ENCODE data around the gene TMEM108.

Gene TMEM108

DNA sequence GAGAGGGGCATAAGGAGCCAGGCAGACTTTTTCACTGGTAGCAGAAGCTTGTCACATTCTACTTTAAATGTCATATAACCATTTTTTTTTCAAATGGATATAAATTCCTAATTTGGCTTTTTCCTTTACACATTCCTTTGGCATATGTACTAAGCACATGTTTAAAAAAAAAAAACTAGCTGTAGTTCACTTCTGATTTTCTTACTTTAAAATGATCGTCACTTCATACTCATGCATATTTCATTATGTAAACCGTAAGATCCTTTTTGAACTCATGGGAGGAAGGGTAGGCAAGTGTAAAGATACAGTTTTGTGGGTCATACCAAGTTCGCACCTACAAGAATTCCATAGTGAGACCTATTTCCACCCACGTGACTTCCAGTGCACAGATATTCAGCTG lies 316.5 kb downstream of the TMEM108 start:
- TF ChIP-seq GATA3 (IDR thresholded peaks at IDR 0.05; ENCODE audit: low read depth, low read length) (no peak), GATA2 (IDR thresholded peaks at IDR 0.05; ENCODE audit: low read depth, low read length) (no peak)

DNA sequence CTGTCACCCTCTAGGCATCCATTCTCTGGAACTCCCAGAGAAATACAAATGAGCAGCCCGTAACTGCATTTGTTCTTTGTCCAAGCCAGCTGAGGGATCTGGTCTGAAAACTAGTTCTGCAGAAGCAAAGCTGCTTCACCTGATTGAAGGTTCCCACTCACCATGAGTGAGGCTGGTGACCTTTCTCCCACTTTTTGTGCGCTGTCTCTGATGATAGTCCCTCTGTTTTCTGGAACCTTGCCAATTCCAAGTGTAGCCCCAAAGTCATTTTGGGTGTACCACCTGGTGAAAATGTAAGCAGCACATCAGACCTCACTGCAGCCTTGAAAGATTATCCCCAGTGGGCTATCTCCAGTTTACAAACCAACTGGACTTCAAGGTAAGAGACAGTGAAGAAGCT lies 322.3 kb downstream of the TMEM108 start:
- TF ChIP-seq GATA2 (IDR thresholded peaks at IDR 0.05; ENCODE audit: low read depth, low read length) (no peak), GATA3 (IDR thresholded peaks at IDR 0.05; ENCODE audit: low read depth, low read length) (no peak)

DNA sequence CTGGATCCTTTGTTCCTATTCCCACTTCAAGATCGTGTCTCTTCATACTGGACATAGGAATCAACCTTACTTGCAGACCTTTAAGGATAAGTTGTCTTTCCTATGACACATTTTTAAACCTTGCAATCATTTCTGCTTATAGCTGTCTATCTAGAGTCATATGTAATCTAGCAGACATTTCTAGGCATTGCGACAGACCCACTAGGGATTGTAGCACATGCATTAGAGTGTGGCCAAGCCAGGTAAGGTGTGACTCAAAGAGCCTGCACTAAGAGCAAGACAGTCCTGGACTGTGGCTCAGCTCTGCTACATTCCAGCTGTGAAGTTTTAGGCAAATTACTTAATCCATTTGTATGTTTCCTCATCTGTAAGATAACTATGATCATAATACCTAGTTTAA lies 322.8 kb downstream of the TMEM108 start:
- TF ChIP-seq GATA2 (IDR thresholded peaks at IDR 0.05; ENCODE audit: low read depth, low read length) (no peak), GATA3 (IDR thresholded peaks at IDR 0.05; ENCODE audit: low read depth, low read length) (no peak)

DNA sequence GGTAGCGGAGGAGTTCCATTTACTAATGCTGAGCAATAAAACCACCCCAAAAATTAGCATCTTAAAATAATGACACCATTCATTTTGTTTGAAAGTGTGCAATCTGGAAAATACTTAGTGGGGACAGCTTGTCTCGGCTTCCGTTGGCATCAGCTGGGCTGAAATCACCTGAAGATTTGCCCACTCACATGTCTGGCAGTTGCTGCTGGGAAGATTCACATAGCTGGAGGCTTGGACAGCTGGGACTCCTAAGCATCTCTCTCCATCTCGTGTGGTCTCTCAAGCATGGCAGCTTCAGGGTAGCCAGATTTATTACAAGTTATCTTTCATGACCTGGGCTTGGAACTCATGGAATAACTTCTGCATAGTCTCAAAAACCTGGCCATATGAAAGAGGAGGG lies 323.2 kb downstream of the TMEM108 start:
- TF ChIP-seq GATA3 (IDR thresholded peaks at IDR 0.05; ENCODE audit: low read depth, low read length) (no peak), GATA2 (IDR thresholded peaks at IDR 0.05; ENCODE audit: low read depth, low read length) (no peak)

DNA sequence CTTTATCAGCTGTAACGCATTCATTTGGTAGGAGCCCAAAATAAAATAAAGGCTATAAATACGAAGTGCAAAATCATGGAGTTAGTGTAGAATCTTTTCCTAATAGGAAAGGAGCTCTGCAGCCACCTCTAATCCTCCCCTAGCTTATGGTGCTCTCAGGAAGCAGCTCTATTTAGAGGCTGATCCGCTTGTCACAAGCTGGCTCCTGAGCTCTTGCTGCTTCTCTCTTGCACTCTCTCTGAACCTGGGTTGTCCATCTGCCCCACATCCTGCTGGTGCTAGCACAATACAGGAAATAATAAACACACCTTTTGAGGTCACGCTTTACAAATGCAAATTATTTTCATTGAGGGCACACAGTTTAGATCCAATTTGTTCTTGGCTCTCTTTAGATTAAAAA lies 324.3 kb downstream of the TMEM108 start:
- TF ChIP-seq GATA2 (IDR thresholded peaks at IDR 0.05; ENCODE audit: low read depth, low read length) (no peak), GATA3 (IDR thresholded peaks at IDR 0.05; ENCODE audit: low read depth, low read length) (no peak)

DNA sequence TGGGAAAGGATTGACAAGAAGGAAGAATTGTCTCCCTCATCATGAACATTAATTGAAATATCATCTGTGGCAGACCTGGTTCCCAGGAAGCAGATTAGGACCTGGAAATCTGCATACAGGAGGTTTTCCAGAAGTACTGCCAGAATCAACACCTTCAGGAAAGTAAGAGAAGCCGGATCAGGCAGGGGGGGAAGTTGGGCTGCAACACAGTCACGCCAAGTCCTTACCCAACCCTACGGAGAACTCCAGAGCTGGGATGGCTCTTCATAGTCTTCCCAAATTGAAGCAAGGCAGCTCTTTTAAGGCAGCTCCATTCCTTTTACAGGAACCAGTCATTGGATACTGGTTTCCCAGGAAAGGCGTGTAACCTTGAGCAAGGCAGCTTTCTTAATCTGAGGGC lies 326.5 kb downstream of the TMEM108 start:
- TF ChIP-seq GATA3 (IDR thresholded peaks at IDR 0.05; ENCODE audit: low read depth, low read length): no peak
- no peak for TF ChIP-seq GATA2 (IDR thresholded peaks at IDR 0.05; ENCODE audit: low read depth, low read length)

DNA sequence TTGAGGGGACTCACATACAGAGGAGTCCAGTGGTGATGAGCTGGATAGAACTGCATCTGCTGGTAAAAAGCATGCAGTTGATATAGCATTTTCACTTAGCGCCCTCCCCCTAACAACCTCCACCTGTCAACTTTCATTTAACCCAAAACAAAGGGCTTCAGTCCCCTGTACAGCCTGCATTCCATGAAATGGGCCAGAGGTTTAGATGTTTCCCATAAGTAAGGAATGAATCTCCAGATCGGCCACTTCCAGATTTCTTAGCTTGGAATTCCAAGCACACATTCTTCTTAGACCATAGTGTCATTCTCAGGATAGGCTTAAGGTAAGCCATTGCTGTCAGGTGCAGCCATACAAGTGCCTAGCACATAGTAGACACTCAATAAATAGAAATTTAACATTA lies 328.7 kb downstream of the TMEM108 start:
- TF ChIP-seq GATA2 (IDR thresholded peaks at IDR 0.05; ENCODE audit: low read depth, low read length): no peak
- TF ChIP-seq GATA3 (IDR thresholded peaks at IDR 0.05; ENCODE audit: low read depth, low read length): no peak

DNA sequence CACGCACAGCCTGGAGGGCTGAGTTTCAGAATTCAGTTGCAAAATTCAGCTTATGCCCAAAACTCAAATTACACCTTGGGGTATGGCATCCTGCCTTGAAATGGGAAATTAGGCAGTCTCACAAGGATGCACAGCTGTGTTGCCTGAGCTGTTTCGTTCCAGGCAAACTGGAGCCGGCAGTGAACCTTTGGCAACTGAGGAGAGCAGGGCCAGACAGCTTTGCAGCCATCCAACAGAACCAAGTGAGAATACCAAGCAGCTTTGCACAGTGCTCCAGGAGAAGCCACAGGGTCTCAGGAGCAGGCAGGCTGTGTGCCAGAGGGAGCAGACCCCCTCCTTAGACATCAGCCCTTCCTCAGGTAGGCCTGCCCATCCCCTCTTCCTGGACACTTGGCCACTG lies 329.2 kb downstream of the TMEM108 start:
- TF ChIP-seq GATA2 (IDR thresholded peaks at IDR 0.05; ENCODE audit: low read depth, low read length) (no peak), GATA3 (IDR thresholded peaks at IDR 0.05; ENCODE audit: low read depth, low read length) (no peak)

DNA sequence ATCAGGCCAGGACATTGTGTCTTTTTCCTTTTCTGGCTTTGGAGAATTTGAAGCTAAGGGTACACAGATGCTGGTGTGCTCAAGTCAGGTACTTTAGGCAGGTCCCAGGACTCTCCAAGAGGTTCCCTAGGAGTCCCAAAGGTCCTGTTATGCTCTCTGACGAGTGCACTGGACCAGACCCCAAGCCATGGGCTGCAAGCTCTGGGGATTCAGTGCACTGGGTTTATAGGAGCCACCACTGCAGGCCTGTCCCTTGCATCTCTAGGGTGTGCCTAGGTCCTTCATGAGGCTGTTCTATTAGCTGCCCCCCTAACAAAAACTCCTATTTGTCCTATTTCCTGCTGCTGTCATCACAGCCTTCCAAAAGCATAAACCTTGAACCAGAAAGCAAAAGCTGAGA lies 329.8 kb downstream of the TMEM108 start:
- TF ChIP-seq GATA3 (IDR thresholded peaks at IDR 0.05; ENCODE audit: low read depth, low read length): no peak
- no peak for TF ChIP-seq GATA2 (IDR thresholded peaks at IDR 0.05; ENCODE audit: low read depth, low read length)

DNA sequence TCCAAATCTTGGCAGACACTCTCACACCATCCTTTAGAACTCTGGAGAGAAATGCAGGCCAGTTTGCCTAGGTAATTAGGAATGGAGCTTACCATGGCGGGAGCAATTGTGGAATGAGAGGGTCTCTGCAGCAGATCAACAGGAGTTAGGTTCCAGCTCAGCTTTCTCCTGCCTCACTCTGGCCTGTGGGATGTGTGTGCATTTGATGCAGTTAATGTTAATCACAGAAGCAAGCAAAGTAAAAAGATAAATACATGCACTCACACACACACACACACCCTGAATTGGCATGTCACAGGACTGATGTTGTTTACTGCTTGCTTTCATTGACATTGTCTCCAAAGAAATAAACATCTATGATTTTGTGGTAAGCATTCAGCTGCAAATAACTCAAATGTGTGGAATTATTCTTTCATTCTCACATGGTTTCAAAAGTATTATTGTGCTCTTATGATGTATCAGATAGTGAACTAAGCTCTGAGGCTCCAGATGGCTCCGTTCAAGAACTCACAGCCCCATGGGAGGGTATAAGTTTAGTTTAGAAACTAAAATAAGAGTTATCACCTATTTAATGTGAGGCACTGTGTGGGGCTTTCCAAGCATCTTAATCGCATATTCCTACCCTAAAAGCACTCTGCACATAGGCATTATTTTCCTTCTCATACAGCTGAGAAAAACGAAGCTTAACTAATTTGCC lies 330.3 kb downstream of the TMEM108 start:
- TF ChIP-seq GATA3 (IDR thresholded peaks at IDR 0.05; ENCODE audit: low read depth, low read length) (no peak), GATA2 (IDR thresholded peaks at IDR 0.05; ENCODE audit: low read depth, low read length) (no peak)

DNA sequence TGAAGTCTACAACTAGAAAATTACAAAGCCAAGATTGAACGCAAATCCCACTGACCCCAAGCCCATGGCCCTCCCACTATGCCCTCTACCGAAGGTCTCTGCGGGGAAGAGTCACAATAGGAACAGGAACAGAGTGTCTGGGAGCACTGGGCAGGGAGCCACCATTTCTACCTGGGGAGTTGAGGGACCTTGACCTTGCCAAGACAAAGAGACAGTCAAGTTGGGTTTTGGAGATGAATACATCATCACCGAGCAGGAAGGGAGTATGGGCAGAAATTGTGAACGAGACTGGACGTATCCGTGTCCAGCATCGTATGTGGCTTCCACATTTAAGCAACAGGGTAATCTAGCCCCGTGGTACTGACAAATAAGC lies 330.9 kb downstream of the TMEM108 start:
- TF ChIP-seq GATA2 (IDR thresholded peaks at IDR 0.05; ENCODE audit: low read depth, low read length): no peak
- no peak for TF ChIP-seq GATA3 (IDR thresholded peaks at IDR 0.05; ENCODE audit: low read depth, low read length)

DNA sequence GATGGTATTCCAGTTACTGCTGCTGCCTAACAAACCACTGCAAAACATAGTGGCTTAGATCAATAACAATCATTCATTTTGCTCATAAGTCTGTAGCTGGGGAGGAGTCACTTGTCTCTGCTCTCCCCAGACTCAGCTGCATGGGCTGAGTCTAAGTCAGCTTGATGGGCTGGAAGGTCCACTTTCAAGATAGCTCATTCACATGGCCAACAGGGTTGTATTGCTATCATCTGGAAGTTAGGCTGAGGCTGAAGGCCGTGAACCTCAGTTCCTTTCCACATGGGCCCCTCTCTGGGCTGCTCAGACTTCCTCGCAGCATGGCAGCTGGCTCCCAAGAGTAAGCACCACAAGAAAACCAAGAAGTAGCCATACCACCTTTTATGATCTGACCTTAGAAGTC lies 333.0 kb downstream of the TMEM108 start:
- TF ChIP-seq GATA2 (IDR thresholded peaks at IDR 0.05; ENCODE audit: low read depth, low read length) (no peak), GATA3 (IDR thresholded peaks at IDR 0.05; ENCODE audit: low read depth, low read length) (no peak)

DNA sequence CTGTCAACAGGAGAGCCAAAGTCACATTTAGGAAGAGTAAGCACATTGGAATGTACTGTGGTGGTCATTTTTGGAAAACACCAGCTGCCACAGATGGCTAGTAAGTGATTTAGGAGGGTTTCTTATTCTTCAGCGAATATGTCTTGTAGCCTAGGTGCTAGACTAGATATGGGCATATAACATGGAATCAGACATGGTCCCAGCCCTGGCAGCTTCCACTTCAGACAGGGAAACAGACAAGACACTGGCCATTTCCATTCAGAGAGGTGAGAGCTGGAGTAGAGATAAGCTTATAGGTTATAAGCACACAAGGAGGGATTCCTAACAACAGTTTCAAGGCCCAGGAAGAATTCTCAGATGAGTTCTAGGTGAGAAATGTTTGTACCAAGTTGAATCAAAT lies 333.5 kb downstream of the TMEM108 start:
- TF ChIP-seq GATA3 (IDR thresholded peaks at IDR 0.05; ENCODE audit: low read depth, low read length) (no peak), GATA2 (IDR thresholded peaks at IDR 0.05; ENCODE audit: low read depth, low read length) (no peak)

DNA sequence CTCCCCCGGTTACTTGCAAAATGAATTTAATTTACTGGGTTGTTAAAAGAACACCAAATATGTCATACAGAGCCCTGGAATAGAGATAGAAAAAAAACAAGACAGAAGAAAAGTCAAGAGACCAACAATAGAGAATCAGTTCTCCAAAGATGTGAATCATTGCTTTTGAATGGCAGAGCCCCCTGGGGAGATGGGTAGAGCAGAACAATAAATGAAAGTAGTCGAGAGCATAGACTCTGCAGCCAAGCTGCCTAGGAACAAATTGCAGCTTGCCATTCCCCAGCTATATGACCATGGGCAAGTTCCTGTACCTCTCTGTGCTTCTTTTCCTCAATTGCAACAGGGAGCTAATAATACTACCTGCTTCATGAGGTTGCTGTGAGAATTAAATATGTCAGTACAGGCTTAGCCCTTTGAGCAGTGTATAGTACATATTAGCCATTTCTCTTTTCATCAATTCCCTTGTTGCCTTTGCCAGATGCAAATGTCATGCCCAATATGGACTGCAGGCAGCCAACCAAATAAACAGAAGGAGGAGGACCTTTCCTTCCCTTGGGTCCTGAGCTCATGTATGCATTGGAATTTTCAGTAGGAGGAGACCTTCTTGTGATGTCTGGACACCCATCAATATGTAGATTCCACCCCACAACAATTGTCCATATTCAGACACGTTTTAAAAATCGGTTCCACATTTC lies 336.7 kb downstream of the TMEM108 start:
- TF ChIP-seq GATA3 (IDR thresholded peaks at IDR 0.05; ENCODE audit: low read depth, low read length) (no peak), GATA2 (IDR thresholded peaks at IDR 0.05; ENCODE audit: low read depth, low read length) (no peak)

DNA sequence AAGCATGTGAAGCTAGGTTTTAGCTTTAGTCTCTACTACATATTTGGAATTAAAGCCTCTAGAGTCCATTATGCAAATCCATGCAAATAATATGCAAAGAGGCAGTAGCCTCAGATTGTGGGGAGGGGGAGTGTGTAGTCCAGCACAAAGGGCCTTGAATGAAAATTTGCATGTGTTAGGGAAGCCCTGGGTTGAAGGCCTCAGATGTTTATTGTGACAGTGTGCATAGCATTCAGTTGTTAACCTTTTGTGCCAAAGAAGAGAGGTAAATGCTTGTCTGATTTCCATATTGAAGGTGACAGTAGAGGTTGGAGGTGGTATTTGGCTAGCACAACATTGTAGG lies 337.2 kb downstream of the TMEM108 start:
- TF ChIP-seq GATA2 (IDR thresholded peaks at IDR 0.05; ENCODE audit: low read depth, low read length): no peak
- TF ChIP-seq GATA3 (IDR thresholded peaks at IDR 0.05; ENCODE audit: low read depth, low read length): no peak

All from SH-SY5Y (cell line).